ENCODE data around the gene ASCC1.

Gene ASCC1

DNA sequence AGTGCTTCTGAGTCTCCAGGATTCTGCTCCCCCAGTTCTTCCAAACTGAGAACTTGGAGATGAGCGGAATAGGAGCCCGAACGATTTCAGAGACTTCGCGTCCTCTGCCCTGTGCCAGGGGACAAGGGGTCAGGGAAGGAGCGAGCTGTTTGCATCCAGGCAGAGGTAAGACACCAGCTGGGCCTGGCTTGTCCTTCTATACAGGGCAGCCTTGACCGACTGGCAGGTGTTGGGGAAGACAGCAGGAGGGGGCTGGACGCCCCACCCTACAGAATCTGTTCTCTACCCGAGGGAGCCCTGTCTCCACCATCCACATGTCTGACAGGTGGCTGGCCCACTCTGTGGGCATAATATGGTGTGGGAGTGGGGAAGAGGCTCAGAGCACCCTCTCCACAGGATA lies 134.9 kb downstream of the ASCC1 start:
- peak in 1 of 3 experiments; percentile 17 for DNase-seq

DNA sequence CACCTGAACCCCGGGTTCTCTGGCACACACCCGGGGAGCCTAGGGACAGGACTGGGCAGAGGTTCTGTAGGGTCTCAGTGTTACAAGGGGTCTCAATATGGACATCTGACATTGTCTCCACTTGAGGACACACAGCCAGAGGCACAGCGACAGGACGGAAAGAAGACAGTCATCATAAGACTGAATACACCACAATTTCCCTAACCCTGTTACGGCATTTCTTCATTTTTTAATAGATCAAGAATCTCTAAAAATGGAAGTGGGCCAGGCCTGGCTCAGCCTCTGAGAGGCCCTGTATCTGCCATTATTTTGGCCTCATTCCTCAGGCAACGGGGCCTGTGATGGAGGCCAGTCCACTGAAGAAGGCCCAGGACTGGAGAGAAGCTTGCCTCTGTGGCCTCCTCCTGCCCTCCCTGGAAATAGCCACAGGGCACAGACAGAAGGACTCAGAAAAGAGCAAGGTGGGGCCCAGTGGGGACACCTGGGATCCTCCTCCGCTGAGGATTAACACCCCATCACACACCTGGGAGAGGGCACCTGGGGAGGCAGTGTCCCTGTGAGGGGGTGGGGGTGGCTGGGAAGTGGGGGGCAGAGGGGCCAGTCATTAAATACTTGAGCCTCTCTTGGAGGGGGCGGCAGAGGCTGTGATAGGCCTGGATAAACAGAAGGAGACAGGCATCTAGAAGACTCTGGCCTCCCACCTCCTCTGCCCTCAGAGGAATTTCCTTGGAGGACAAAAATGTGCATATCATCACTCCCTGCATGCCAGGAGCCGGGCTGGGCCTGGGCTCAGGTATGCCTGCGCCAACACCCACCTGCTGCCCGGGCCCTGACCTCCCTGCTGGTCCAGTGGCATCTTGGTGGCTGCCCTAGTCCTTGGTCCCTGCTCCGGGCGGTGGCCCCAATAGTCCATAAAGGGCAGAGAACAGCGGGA lies 135.8 kb downstream of the ASCC1 start:
- DNase-seq = no peak

DNA sequence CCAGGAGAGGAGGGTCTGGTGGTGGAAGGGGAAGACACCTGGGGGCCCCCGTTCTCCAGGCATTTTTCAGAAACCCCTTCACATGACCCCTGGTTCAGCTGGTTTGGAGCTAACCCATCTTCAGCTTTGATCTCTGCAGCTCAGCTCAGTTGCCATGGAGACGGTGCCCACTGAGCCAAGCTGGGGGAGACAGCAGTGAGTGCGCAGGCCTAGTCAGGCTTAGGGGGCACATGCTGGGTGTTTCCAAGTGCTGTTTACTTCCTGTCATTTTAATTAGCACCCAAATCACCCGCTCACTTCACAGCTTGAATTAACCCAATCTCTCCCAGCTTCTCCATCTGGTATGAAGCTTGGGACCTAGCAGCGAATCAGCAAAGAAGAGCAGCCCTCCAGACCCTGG lies 136.7 kb downstream of the ASCC1 start:
- peak in 2 of 3 experiments; percentile 60 to 88 for DNase-seq

DNA sequence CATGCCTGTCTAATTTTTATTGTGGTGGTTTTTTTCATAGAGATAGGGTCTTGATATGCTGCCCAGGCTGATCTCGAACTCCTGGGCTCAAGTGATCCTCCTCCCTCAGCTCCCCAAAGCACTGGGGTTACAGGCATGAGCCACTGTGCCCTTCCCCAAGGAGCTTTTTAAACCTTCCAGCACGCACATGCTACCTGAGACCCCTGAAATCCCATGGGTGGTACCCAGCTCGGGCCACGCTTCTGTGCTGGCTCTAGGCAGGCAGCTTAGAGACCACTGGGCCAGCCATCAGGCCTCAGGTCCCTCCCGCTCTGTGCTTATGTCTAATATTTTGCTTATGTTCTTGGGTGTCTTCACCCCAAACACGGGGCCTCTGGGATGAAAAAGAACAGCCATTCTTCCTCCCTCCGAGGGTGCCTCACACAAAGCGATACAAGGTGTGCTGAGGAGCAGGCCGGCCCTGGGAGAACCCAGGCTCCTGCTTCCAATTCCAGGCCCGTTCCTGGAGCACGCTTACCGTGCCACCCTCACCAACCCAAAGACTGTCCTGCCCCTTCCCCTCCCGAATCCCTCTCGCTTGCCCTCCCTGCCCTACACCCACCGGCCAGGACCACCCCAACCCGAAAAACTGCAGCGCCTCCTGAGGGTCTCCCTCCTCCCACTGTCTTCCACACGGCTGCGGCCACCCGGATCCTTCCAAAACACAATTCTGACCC lies 138.6 kb downstream of the ASCC1 start:
- no peak for DNase-seq

DNA sequence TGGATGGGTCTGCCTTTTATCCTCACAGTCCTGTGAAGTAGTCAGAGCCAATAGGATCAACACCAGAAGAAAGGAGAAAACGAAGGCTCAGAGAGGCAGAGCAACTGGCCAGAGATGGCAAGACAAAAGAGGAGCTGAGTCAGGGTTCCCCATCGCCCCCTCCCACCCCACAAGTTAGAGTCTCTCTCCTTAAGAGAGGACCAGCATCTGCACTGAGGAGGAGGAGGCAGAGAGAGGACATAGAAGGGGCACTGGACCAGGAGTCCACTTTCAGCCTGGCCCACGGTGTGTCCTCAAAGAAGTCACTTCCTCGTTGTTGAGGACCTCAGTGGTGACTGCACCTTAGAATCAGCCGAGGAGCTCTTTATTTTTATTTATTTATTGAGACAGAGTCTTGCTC lies 139.3 kb downstream of the ASCC1 start:
- no peak for DNase-seq

DNA sequence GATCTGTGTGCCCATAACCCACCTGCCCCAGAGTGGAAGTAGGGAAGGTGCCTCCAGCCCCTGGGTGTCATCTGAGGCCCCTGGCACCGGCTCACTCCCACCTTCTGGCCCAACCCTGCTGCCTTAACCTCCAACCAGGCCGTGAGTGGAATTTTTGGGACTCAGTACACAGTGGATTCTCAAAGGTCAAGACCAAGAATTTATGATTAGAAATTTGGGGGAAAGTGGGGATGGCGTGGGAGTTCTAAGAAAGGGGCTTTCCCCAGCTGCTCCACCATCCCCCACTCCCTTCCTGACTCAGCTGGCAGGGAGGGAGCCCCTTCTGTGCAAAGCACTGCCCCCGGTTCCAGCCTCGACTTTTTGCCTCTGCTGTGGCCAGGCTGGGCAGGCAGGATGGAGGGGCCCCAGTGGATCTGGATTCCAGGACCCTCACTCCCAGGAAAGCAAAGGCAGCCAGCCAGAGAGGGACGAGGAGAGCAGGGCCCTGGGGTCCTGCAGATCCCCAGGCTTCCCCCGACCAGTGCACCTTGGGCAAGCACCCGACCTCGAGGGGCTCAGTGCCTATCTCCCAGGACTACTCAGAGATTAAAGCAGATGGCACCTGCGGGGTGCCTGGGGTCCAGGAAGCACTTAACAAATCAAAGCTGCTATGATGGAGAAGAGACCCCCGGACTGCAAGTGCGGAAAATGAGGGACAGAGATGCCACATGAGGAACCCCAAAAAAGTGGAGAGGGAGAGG lies 140.5 kb downstream of the ASCC1 start:
- no peak for DNase-seq

DNA sequence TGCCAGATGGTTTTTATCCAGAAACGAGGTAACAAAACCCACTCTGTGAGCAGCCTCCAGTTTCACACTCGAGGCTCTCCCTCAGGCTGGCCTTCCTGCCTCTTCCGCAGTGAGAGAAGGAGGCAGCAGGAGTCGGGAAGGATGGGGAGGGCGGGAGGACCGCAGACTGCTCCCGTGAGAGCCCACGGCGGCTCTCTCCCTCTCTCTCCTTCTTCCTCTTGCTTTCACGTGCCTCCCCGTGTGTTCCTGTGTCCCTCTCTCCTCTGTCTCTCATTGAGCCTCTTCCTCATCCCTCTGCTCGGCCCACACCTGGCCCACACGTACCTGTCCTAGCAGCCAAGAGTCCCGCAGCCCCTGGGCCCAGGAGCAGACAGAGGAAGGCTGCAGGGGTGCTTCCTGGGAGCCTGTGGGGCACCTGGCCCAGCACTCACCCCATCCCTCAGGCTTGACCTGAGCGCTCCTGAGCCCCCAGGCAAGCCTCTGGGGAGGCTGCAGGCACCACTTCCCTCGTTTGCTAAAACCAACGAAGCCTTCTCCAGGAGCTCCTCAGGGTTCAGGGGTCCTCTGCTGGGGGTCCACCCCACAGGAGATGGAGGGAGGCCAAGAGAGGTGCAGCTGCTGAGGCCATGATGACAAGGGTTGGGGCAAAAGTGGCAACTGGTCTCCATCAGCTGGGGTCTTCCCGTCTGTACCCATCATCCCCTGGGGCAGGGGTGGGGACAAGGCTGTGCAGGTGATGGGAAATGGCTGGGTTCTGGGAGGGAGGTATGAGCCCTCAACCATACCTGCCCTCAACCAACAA lies 141.3 kb downstream of the ASCC1 start:
- DNase-seq = no peak

DNA sequence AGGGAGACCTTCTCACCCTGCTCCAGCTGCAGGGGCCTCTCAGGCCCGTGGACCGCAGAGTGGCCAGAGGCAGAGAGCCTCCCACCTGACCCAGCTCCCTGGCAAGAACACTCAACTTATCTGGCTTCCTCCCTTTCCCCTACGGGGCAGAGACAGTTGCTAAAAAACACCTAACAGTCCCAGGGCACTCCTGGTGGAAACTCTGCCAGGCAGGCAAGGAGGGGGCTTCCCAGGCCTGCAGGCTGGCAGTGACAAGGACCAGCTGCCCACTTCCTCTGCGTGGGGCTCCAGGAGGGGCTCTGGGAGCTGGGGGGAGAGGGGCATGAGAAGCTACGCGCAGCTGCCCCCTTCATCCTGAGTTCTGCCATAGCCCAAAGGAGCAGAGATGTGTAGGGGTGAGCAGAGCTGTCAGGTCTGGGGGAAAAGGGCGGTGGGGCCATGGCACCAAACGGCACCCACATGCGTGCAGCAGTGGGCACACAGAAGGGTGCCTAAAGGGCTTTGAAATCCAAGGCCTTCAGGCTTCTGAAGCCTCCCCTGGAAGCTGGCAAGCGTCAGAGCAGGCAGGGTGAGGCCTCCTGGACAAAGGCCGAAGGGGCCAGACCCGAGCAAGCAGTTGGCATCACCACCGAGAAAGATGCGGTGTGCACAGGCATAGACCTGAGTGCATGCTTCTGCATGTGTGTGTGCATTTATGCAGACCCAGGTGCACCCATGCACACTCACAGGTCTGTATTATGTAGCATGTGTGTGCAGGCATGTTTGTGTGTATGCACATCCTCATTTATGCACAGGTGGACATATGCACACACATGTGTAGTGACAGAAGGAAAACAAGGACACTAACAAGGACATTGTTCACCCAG lies 142.1 kb downstream of the ASCC1 start:
- no peak for DNase-seq

DNA sequence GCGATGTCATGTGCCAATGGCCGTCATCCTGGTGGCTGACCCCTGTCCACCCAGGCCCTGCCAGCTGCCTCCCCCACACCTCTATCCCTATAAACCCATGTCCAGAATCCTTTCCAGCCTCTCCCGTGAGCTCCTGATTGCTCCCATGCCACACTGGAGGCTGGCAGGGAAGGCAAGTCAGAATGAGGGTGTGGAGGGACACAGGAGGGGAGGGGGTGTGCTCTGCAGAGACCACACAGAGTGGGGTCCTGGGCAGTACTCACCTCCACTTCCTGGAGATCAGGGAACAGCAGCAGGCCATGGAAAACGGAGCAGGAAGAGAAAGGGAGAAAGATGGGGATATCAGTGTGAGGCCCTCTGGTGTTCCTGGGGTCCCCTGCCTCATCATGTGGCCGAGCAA lies 143.4 kb downstream of the ASCC1 start:
- no peak for DNase-seq

DNA sequence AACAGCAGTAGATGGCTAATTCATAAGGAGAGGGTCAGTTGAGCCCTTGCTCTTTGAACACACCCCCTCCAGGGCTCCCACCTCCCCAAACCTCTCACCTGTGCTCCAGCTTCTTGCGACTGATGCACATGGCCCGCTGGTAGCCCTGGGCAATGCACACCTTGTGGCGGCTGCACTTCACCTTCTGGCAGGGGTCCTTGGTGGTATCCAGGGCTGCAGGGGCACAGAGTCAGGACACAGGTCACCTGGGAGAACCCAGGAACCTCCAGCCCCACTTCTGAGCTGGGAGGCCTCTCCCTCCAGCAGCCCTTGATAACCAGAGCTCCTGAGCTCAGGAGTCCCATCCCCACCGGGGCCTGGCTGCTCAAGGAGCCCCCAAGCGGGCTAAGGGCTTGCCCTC lies 144.0 kb downstream of the ASCC1 start:
- no peak for DNase-seq

DNA sequence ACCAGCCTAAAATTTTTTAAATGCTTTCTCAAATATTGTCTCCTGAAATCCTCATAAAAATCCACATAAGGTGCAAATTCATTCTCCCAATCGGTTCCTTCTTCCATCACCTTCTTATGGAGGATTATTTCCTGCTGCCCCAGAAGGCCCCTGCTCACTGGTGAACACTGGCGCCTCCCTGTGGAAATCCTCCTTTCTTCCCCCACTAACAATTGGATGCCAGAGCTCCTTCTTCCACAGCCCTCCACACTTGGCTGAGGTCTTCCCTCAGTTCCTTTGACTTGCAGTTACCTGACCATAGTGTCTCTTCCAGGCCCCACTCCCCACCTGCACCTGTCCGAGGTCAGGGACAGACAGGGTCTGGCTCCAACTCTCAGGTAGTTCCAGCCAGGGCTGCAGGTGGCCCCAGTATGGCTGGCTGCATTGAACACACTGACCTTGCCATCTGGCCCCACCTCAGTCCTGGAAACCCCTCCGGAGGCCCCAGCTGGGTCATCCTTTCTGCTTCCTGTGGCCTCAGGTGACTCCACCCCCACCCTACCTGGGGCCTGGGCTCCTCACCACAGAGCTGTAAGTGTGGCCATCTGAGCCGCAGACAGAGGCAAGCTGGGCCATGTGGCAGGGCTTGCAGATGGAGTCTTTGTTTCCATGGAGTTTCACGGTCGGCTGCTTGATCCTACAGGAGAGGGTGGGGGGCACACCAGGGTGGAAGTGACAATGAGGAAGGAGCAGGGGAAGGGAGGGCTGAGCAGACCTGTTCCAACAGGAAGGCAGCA lies 146.1 kb downstream of the ASCC1 start:
- DNase-seq = peak in 2 of 3 experiments; percentile 46 to 70

DNA sequence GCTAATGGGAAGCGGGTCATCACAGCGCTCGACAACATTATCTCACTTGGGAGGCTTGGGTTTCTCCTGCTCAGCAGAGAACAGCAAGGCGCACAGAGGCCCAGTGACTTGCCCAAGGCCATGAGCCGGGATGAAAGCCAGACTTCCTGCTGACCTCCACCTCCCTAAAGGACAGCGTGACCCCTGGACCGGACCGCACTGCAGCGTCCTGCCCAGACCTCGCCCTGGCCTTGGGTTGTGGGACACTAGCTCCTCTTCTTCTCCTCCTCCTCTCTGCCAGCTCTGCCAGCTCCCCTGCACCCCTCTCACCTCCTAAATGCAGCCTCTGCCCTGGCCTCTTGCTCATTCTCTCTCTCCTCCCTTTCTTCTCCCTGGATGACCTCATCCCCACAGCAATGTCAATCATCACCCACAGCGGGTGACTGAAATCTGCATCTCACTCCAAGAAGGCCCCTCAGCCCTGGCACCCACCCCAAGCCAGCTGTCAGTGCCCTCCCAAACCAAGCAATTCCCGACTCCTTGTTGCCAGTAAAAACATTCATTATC lies 147.1 kb downstream of the ASCC1 start:
- DNase-seq = peak in 1 of 3 experiments; percentile 22

DNA sequence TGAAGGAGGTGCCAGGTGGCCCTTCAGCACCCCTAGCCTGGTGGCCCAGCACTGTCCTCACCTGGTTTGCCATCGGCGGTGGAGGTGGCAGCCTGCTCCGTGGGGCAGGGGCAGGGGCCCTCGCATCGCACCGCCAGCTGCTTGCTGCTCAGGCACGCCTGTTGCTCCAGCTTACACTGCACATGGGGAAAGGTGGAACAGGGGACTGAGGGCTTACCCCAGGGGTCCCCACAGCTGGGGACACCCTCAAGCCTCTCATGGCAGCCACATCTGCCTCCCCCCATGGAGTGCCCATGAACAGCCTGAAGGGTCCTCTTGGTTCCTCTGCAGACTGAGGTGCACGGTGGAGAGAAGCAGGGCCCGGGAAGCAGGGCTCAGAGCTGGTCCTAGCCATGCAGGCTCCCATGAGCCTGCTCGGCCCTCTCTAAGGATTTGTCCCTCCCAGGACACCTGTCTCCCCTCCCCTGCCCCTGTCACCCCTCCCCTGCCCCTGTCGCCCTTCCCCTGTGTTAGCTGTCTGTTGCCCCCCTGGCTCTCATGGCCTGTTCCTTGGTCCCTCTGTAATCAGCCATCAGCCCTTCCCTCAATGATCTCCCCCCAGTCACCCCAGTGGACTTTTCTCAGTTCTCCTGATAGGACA lies 147.8 kb downstream of the ASCC1 start:
- DNase-seq = no peak

DNA sequence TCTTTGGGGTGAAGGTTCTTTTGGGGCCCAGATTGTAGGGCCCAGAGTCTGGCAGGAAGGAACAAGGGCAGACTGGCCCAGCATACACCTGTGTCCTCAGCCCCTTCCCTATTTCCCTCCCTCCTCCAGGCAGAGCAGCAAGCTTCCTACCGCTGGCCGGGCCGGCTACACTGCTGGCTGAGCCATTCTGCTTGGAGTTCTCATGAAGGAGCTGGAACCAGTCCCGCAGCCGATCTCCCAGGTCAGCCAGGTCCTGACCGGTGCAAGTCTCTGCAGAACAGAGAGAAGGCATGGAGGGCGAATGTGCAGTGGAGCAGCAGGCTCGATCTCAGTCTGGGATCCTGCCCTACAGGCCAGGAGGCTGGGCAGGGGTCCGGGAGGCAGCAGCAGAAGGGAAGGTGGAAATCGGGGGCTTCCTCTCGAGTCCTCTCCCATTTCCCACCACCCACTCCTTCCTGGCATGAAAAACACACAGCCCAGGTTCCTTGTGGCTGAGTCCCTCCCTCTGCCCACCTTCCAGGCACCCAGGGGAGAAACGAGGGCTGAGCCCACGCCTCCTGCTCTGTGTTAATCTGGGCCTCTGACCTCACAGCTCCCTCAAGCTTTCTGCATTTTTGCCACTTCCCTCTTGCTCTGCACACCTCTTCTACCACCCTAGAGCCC lies 148.5 kb downstream of the ASCC1 start:
- DNase-seq = no peak

DNA sequence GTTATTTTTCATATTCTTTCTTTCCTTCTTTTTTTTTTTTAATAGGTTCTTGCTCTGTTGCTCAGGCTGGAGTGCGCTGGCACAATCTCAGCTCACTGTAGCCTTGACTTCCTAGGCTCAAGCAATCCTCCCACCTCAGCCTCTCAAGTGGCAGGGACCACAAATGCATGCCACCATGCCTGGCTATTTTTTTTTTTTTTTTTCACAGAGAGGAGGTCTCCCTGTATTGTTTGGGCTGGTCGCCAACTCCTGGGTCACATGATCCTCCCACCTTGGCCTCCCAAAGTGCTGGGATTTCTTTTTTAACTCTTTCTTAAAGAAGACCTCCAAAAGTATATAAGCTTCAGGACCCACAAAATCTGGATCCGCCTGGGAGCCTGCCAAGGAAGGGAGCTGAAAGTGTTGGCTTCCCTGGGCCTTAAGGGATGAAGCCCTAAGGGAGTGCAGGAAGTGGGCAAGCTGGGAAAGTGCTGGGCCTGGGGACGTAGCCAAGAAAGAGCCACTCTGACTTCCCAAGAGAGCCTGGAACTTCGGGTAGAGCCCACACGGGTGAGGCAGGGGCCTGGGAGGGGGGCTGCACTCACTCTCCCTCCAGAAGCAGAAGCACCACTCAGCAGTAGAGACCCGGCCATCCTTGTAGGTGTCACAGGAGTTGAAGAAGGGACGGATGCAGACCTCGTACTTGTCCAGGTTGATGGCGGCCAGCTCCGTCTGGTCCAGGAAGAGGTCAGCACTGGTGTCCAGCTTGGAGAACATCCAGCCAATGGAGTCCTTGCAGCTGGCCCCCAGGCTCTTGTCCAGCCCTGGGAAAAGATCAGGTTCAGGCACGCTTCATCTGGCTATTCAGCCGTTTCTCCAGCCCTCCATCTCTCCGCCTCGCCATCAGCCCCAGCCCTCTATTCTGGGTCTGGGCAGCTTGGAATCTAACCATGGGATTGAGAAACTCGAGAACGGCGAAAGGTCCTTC lies 149.5 kb downstream of the ASCC1 start:
- no peak for DNase-seq

DNA sequence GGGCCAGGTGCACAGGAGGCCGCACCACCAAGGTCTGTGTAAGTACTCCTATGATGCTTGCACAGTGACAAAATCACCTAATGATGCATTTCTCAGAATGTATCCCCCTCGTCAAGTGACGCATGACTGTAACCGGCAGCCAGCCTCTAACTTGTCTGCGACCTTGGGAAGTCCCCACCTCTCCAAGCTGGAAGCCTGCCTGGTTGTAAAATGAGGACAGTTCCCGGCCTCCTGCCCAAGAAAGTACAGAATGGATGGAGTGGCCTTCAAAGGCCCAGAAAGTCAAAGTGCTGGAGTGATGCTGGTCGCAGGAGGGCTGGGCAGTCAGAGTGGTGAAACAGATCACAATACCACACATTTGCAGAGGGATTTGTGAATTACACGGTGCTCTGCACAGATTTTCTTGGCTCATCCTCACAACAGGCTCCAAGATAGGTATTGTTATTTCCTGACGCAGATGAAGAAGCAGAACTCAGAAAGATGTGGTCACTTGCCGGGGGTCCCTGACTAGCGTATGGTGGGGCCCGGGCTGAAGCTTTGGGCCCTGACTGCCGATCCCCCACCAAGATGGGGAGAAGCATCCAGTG lies 150.5 kb downstream of the ASCC1 start:
- no peak for DNase-seq

DNA sequence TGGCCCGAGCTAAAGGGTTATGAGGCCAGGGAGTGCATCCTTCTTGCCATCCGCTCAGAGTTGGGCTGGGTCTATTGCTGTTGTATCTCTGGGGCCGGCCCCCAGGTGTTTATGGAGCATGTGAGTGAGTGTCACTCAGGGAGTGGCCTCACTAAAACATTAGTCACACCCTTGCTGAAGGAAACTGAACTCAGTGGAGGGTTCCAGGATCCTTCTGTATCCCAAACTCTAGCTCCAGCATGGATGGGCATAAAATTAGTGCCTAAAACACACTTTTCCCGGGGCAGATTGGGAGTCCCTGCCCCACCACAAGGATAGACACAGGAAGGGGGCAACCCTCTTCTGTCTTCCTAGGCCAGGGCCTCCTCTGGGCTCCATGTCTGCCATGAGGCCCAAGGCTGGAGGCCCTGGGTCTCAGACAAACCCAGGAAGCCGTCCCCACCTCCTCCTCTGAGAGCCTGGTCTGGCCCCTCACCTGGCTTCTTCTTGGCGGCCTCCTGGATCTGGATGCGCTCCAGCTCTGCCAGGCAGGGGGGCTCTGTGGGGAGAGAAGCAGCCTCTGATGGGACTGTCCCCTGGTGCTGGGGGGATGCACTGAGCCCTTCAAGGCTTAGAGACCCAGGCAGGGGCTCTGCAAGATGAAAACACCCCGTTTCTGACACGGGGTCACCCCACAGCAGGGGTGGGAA lies 152.2 kb downstream of the ASCC1 start:
- DNase-seq = no peak

Data from NCI-H1417 (cell line).